ENCODE measurements around the gene DDA1.

DDA1 gene

DNA sequence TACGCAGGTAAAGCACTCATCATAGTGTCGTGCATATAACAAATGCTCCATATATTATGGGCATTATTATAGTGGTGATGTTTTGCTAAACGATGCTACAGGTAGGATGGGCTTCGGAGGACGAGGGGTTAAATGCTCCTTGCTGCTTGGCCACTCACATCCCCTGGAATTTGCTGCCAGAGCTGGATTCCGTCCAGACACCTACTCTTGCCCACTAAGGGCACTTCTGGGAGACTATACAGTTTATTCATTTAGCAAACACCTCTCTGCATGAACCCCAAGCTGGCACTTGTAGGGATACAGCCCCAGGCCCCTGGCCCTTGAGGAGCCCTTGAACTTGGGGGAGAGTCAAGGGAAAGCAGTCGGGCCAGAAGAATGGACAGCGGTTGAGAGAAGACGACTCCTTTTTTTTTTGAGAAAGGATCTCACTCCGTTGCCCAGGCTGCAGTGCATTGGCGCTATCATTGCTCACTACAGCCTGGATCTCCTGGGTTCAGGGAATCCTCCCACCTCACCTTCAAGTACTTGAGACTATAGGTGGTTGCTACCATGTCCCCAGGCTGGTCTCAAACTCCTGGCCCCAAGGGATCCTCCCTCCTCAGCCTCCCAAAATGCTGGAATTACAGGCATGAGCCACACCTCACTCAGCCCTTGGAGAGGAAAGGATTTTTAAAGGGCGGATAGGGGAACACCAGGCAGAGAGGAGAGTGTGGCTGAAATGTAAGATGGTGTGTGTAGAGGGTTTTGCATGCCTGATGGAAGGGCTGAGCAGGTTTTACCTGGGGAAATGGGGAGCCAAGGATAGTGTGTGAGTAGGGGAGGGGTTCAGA lies 4.8 kb upstream of the DDA1 start:
- Histone ChIP-seq H3K4me3 (ENCODE audit: low read length) (peak overlapping the region; percentile 73; the same call in 1 of the 2 replicates), H3K27me3 (ENCODE audit: insufficient read depth, low read length) (no peaks in the 10 kb centered on the region), H3K4me1 (ENCODE audit: insufficient read depth, low read length) (peaks cover 18% of the 10 kb centered on the region), H3K9ac (ENCODE audit: low read depth, low read length) (no peak overlapping the region), H3K9me3 (ENCODE audit: insufficient read depth, low read depth, low read length) (no peaks in the 10 kb centered on the region), H3K27ac (ENCODE audit: low read depth, low read length) (no peak overlapping the region), H3K36me3 (ENCODE audit: insufficient read depth, low read length) (0 out of 2 replicates have a peak, but pooled peaks cover 6% of the 10 kb centered on the region)
- WGBS: 84% methylated on average over 12 of the region's 12 CpGs

DNA sequence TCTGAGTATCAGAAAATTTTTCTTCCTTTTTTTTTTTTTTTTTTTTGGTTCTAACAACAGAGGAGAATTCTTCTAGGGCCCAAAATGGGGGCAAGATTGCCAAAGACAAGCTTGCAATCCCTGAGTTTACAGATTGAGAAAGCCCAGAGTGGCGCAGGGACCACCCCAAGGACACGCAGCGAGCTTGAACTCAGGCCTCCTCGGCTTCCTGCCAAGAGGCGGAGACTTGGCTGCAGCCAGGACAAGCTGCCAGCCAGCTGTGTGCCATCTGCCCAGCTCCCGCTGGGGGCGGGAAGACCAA lies 4.2 kb upstream of the DDA1 start:
- Histone ChIP-seq H3K27me3 (ENCODE audit: insufficient read depth, low read length) (no peaks in the 10 kb centered on the region), H3K4me1 (ENCODE audit: insufficient read depth, low read length) (peaks cover 19% of the 10 kb centered on the region), H3K4me3 (ENCODE audit: low read length) (peak overlapping the region; percentile 73), H3K9ac (ENCODE audit: low read depth, low read length) (no peak overlapping the region), H3K27ac (ENCODE audit: low read depth, low read length) (peak overlapping the region; percentile 38; the same call in 1 of the 2 replicates), H3K9me3 (ENCODE audit: insufficient read depth, low read depth, low read length) (no peaks in the 10 kb centered on the region), H3K36me3 (ENCODE audit: insufficient read depth, low read length) (0 out of 2 replicates have a peak, but pooled peaks cover 6% of the 10 kb centered on the region)
- WGBS: 11% methylated on average over 7 of the region's 7 CpGs

DNA sequence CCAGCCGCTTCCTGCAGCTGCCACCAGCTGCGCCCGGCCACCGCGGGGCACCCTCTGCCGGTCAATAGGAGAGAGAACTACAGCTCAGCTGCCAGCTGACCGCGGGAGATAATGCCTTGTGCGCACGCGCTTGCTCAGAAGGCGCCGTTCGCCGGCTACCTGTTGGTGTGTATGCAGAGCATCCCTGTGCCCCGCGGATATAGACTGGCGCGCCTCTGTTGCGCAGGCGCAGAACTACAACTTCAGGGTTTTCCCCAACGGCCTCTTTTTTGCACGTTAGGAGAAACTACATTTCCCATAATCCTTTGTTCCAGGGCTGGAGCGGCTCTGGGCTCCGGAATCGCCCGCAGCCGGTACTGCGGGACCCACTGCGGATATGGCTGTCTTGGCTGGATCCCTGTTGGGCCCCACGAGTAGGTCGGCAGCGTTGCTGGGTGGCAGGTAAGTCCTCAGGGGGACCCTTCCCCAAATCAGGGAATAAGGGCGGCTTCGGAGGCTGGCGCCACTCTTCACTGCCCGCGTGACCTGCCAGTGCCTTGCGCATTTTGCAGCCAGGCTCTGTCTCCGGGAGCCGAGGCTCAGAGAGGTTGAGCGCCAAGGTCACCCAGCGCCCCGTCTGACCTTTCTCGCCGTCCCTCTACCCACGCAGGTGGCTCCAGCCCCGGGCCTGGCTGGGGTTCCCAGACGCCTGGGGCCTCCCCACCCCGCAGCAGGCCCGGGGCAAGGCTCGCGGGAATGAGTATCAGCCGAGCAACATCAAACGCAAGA lies 3.7 kb upstream of the DDA1 start, which contains the start of gene MRPL34:
Gene MRPL34, plus strand, starts transcription at position 356 of the 768 bp plus-strand sequence. Its CDS starts 21 bp downstream, at position 377.
- H3K27me3 ChIP-seq (ENCODE audit: insufficient read depth, low read length): no peaks in the 10 kb centered on the region
- peak within 1 kb of the TSS; percentile 73 for H3K4me3 ChIP-seq (ENCODE audit: low read length)
- peak within 1 kb of the TSS; percentile 79 for H3K27ac ChIP-seq (ENCODE audit: low read depth, low read length)
- 0 out of 2 replicates have a peak, but pooled peaks cover 4% of the 10 kb centered on the region for H3K36me3 ChIP-seq (ENCODE audit: insufficient read depth, low read length)
- WGBS: under 1% methylated on average over 55 of the region's 55 CpGs
- H3K4me1 ChIP-seq (ENCODE audit: insufficient read depth, low read length): peaks cover 25% of the 10 kb centered on the region
- no peaks in the 10 kb centered on the region for H3K9me3 ChIP-seq (ENCODE audit: insufficient read depth, low read depth, low read length)
- H3K9ac ChIP-seq (ENCODE audit: low read depth, low read length): peak within 1 kb of the TSS; percentile 82

DNA sequence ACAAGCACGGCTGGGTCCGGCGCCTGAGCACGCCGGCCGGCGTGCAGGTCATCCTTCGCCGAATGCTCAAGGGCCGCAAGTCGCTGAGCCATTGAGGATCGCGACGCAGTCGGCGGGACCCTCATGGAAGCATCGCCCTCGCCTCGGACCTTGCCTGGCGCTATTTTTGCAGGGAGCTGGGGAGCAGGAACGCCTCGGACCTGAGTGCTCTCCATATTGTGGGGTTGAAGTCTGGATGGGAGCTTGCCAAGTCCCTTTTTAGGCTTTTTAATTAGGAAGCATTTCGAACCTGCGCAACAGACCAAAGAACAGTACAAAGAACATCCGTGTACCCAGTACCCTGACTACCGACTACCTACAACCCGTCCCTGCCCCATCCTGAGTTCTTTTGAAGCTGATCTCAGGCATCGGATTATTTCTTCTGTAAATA lies 3.1 kb upstream of the DDA1 start:
- H3K4me3 ChIP-seq (ENCODE audit: low read length): peak overlapping the region; percentile 73
- peak overlapping the region; percentile 79 for H3K27ac ChIP-seq (ENCODE audit: low read depth, low read length)
- 7% methylated on average over 28 of the region's 28 CpGs for WGBS
- 0 out of 2 replicates have a peak, but pooled peaks cover 3% of the 10 kb centered on the region for H3K36me3 ChIP-seq (ENCODE audit: insufficient read depth, low read length)
- H3K9me3 ChIP-seq (ENCODE audit: insufficient read depth, low read depth, low read length): no peaks in the 10 kb centered on the region
- H3K4me1 ChIP-seq (ENCODE audit: insufficient read depth, low read length): peaks cover 26% of the 10 kb centered on the region
- H3K9ac ChIP-seq (ENCODE audit: low read depth, low read length): peak overlapping the region; percentile 82
- H3K27me3 ChIP-seq (ENCODE audit: insufficient read depth, low read length): no peaks in the 10 kb centered on the region

DNA sequence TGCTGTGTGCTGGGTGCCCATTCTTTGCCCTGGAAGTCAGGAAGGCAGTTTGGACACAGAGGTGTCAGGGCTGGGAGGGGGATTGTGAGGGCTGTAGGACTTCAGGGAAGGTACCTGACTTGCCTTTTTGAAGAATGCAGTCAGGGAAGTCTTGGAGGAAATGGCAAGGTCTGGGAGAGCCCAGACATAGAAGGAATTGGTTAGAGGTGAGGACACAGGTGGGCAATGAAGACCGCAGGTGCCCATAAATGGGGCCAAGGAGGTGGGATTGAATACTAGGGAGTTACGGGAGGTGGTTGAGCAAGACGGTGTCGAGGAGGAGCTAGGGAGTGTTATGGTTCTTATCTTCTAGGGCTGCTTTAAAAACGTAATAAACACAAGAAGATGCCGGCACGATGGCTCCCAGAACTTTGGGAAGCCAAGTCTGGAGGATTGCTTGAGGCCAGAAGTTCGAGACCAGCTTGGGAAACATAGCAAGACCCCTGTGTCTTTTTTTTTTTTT lies 1.4 kb upstream of the DDA1 start:
- no peak overlapping the region for H3K4me3 ChIP-seq (ENCODE audit: low read length)
- H3K4me1 ChIP-seq (ENCODE audit: insufficient read depth, low read length): peaks cover 20% of the 10 kb centered on the region
- H3K27me3 ChIP-seq (ENCODE audit: insufficient read depth, low read length): no peaks in the 10 kb centered on the region
- H3K27ac ChIP-seq (ENCODE audit: low read depth, low read length): no peak overlapping the region; the same call in 1 of the 2 replicates
- WGBS: 92% methylated on average over 8 of the region's 8 CpGs
- no peak overlapping the region for H3K9ac ChIP-seq (ENCODE audit: low read depth, low read length)
- H3K9me3 ChIP-seq (ENCODE audit: insufficient read depth, low read depth, low read length): no peaks in the 10 kb centered on the region
- 0 out of 2 replicates have a peak, but pooled peaks cover 8% of the 10 kb centered on the region for H3K36me3 ChIP-seq (ENCODE audit: insufficient read depth, low read length)

DNA sequence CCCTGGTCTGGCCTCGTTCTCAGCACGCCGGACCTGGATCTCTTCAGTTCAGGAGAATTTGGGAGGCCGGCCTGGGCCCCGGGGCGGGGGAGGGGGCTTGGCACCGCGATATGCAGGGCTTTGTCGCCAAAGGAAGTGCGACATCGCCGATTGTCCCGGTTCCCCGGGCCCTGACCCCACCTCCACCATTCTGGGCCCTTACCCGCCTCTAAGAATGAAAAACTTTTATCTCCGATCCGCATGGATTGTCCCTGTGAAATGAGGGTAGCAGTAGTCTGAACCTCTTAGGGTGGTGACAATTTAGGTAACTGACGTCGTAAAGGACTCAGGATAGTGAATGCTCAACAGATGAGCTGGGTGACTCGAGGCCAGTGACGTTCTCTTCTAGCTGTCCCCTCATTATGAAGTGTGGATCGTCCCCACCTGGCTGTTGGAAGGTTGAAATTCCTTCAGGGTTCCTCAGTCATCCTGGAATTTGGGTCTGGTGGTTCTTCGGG lies 650 bp downstream of the DDA1 start:
- Histone ChIP-seq H3K9me3 (ENCODE audit: insufficient read depth, low read depth, low read length) (no peaks in the 10 kb centered on the region), H3K27me3 (ENCODE audit: insufficient read depth, low read length) (no peaks in the 10 kb centered on the region), H3K27ac (ENCODE audit: low read depth, low read length) (peak overlapping the region; percentile 69), H3K4me3 (ENCODE audit: low read length) (peak overlapping the region; percentile 86), H3K9ac (ENCODE audit: low read depth, low read length) (peak overlapping the region; percentile 65), H3K36me3 (ENCODE audit: insufficient read depth, low read length) (peaks cover 25% of the 10 kb centered on the region), H3K4me1 (ENCODE audit: insufficient read depth, low read length) (peaks cover 14% of the 10 kb centered on the region)
- 9% methylated on average over 23 of the region's 23 CpGs for WGBS

DNA sequence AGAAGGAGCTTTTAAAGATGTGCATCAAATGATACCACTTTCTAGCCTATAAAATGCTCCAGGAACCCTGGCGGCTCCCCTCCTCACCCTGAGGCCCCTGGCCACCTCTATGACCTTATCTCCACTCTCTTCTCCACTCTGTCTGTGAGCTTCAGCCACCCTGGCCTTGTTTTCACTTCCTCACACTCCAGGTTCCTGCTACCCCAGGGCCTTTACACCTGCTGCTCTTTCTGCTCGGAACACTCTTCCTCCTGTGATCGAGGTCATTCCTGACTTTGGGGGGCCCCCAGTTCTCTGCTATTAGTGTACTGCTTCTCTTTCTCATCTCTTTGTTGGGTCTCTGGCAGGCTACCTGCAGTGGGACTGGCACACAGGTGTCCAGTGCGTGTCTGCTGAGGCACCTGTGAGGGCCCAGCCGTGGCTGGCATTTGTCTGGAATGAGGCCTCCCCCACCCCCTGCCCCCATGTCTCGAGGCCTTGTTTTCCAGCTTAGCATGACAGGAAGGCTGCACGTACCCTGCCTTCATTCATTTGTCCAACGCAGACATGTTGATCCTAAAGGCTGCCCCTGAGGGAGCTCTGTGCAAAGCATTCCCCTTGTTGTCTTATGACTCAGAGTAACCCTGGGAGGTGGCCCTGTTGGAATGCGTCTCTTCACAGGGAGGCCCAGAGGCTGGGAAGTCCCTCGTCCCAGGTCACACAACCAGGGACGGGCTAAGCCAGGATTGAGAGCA lies 2.3 kb downstream of the DDA1 start:
- Histone ChIP-seq H3K4me3 (ENCODE audit: low read length) (no peak overlapping the region), H3K36me3 (ENCODE audit: insufficient read depth, low read length) (peaks cover 38% of the 10 kb centered on the region), H3K4me1 (ENCODE audit: insufficient read depth, low read length) (peaks cover 11% of the 10 kb centered on the region; the same call in 1 of the 2 replicates), H3K27ac (ENCODE audit: low read depth, low read length) (peak overlapping the region; percentile 41; the same call in 1 of the 2 replicates), H3K9ac (ENCODE audit: low read depth, low read length) (no peak overlapping the region), H3K27me3 (ENCODE audit: insufficient read depth, low read length) (no peaks in the 10 kb centered on the region), H3K9me3 (ENCODE audit: insufficient read depth, low read depth, low read length) (no peaks in the 10 kb centered on the region)
- 82% methylated on average over 11 of the region's 11 CpGs for WGBS

DNA sequence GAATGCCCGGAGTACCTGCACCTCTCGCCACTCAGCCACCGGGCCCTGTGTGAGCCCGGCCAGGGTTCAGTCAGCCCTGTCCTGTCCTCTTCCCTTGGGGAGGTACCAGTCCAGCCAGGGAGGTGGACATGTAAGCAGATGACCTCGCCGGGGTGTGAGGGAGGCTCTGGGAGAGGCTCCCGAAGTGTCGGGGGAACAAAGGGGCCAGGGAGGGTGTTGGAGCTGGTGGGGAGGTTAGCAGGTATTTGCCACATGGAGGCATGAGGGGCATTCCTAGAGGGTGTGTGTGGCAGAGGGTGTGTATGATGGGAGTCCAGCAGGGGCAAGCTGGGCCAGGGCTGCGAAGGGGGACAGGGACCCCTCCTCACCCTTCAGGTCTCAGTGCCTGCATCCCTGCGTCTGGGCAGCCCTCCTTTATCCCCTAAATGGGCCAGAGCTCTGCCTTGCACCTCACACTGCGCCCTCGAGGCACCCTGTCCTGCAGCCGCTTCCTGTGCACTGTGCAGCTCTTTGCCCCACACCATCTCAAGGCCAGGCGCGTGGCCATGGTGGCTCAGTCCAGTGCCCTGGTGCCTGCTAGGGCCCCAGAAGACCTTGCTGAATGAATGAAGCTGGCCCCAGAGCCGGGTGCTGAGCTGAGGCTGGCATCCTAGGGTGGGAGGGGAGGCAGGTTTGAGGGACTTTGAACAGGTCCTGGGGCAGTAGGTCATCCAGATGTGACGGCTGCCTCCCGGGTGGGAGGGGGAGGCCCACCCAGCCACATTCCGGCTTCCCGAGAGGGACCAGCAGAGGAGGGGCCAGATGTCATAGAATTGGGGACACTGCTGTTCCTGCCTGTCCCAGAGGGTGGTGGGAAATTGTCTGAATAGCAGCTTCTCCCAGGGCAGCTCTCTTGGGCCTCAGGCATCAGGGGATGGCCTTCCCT lies 3.1 kb downstream of the DDA1 start:
- Histone ChIP-seq H3K36me3 (ENCODE audit: insufficient read depth, low read length) (peaks cover 41% of the 10 kb centered on the region), H3K4me1 (ENCODE audit: insufficient read depth, low read length) (peaks cover 11% of the 10 kb centered on the region; the same call in 1 of the 2 replicates), H3K27ac (ENCODE audit: low read depth, low read length) (peak overlapping the region; percentile 41; the same call in 1 of the 2 replicates), H3K4me3 (ENCODE audit: low read length) (no peak overlapping the region), H3K9me3 (ENCODE audit: insufficient read depth, low read depth, low read length) (no peaks in the 10 kb centered on the region), H3K9ac (ENCODE audit: low read depth, low read length) (peak overlapping the region; percentile 24; the same call in 1 of the 2 replicates), H3K27me3 (ENCODE audit: insufficient read depth, low read length) (no peaks in the 10 kb centered on the region)
- WGBS: 91% methylated on average over 20 of the region's 20 CpGs

DNA sequence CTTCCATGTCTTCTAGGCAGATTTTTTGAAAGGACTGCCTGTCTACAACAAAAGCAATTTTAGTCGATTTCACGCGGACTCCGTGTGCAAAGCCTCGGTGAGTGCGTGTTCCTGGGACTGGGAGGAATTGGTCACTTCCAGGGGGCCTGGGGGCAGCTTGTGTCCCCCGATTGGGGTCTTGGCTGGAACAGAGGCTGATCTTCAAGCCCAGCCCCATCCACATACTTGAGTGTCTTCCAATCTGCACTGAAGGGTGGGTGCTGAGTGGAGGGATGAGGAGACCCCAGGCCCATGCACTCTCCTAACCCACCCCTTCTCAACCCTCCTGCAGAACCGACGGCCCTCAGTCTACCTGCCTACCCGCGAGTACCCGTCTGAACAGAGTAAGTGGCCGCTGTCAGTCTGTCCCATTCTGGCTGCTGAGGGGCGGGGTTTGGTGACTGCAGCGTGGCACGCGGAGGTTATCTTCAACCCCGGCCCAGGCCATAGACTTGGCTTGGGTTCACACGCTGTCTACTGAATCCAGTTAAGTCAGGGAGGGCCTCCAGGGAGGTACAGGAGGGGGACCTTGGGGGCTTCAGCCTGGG lies 4.7 kb downstream of the DDA1 start:
- Histone ChIP-seq H3K4me1 (ENCODE audit: insufficient read depth, low read length) (peaks cover 11% of the 10 kb centered on the region; the same call in 1 of the 2 replicates), H3K9ac (ENCODE audit: low read depth, low read length) (no peak overlapping the region), H3K9me3 (ENCODE audit: insufficient read depth, low read depth, low read length) (no peaks in the 10 kb centered on the region), H3K27me3 (ENCODE audit: insufficient read depth, low read length) (no peaks in the 10 kb centered on the region), H3K36me3 (ENCODE audit: insufficient read depth, low read length) (peaks cover 45% of the 10 kb centered on the region), H3K4me3 (ENCODE audit: low read length) (no peak overlapping the region), H3K27ac (ENCODE audit: low read depth, low read length) (no peak overlapping the region)
- WGBS: 97% methylated on average over 19 of the region's 19 CpGs
